NCI-H748 (cell line): ENCODE data around the gene PGR.
"Not testable (repeated sequence)": the region's sequence is repeated elsewhere in the genome, so short reads cannot be mapped to it uniquely, and the experiment has no call there.

Experiments
- DNase-seq: peaks from one replicate; lab custom pipeline; 2025; ENCODE audit not compliant: unreplicated experiment; lab: John Stamatoyannopoulos, UW

The PGR gene

GRCh38 chr11:101082813-101083212 is 46.8 kb downstream of the PGR start:
- DNase-seq: no peak

- DNase-seq: no peak
Observed at GRCh38 chr11:101063706-101064105, 65.9 kb downstream of the PGR start.

GRCh38 chr11:101061606-101062005 is 68.0 kb downstream of the PGR start:
- no peak for DNase-seq

- no peak for DNase-seq
Observed at GRCh38 chr11:101059331-101059730, 70.3 kb downstream of the PGR start.

- no peak for DNase-seq
Observed at GRCh38 chr11:101053492-101053891, 76.1 kb downstream of the PGR start.

- no peak for DNase-seq
Observed at GRCh38 chr11:101051677-101052076, 77.9 kb downstream of the PGR start.

- DNase-seq: no peak
Observed at GRCh38 chr11:101049813-101050212, 79.8 kb downstream of the PGR start.

GRCh38 chr11:101049123-101049522 is 80.5 kb downstream of the PGR start:
- peak; percentile 35 for DNase-seq

GRCh38 chr11:101048479-101048878 is 81.1 kb downstream of the PGR start:
- no peak for DNase-seq

- no peak for DNase-seq
Observed at GRCh38 chr11:101046947-101047346, 82.7 kb downstream of the PGR start.

- no peak for DNase-seq
Observed at GRCh38 chr11:101045415-101045814, 84.2 kb downstream of the PGR start.

- DNase-seq: no peak
Observed at GRCh38 chr11:101043940-101044339, 85.7 kb downstream of the PGR start.

GRCh38 chr11:101035872-101036271 is 93.7 kb downstream of the PGR start:
- no peak for DNase-seq

- DNase-seq: peak; percentile 22
Observed at GRCh38 chr11:101034076-101034475, 95.5 kb downstream of the PGR start.

GRCh38 chr11:101032991-101033390 is 96.6 kb downstream of the PGR start:
- no peak for DNase-seq

GRCh38 chr11:101031713-101032112 is 97.9 kb downstream of the PGR start:
- DNase-seq: no peak

GRCh38 chr11:101030692-101031091 is 98.9 kb downstream of the PGR start:
- DNase-seq: no peak

- no peak for DNase-seq
Observed at GRCh38 chr11:101030015-101030414, 99.6 kb downstream of the PGR start.

GRCh38 chr11:101028644-101029043 is 101.0 kb downstream of the PGR start:
- DNase-seq: no peak

GRCh38 chr11:101022256-101022655 is 107.4 kb downstream of the PGR start:
- no peak for DNase-seq

GRCh38 chr11:101019870-101020269 is 109.7 kb downstream of the PGR start:
- no peak for DNase-seq

- DNase-seq: no peak
Observed at GRCh38 chr11:101014600-101015285, 114.9 kb downstream of the PGR start.

- not testable (repeated sequence) for DNase-seq
Observed at GRCh38 chr11:101013702-101014101, 115.9 kb downstream of the PGR start.
